ENCODE measurements around the gene HMGXB3. TPM values are rescaled to one million over a fixed set of nuclear protein-coding genes. Genes with fewer than 3 reads are reported as not detected.

The HMGXB3 gene
- total RNA-seq, 1 experiment from 2014 or later, result 38.0 TPM

DNA sequence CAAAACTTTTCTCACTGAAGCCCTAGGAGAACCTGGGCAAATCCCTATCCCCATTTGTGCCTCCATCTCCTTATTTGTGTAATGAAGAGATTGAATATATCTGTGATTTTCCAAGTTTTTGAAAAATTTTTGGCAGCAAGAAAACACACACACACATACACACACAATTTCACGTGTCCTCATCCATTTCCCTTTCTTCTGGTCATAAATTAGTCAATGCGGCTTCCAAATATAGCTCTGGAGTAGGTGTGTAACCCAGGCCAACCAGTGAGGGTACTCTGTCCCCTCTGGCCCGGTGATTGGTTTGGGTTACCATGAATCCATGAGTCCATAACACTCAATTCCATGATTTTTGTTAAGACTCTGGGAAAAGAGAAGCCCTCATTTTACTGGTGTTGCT lies 73.1 kb downstream of the HMGXB3 start:
- intact Hi-C loops (cut with micrococcal nuclease; ENCODE audit: unreplicated experiment), result no loop called here
- H3K36me3 ChIP-seq (ENCODE audit: low read depth), result no peaks in the 10 kb centered on the region
- H3K4me2 ChIP-seq, result no peak overlapping the region
- CTCF ChIA-PET, result interaction anchor here (0.6 kb wide), 1 partner anchor 48 kb away, joined by 3 read pairs; no protein-coding TSS in a partner anchor
- no peaks in the 10 kb centered on the region for H3K9me3 ChIP-seq (ENCODE audit: insufficient read depth, low read depth)
- H3K79me2 ChIP-seq (ENCODE audit: low read depth), result no peaks in the 10 kb centered on the region
- H3K4me1 ChIP-seq (replicated peaks; ENCODE audit: insufficient read depth), result no peaks in the 10 kb centered on the region
- H3K27me3 ChIP-seq (ENCODE audit: insufficient read depth, low read depth), result peaks cover 25% of the 10 kb centered on the region
- TF ChIP-seq EZH2 (IDR thresholded peaks at IDR 0.05; ENCODE audit: low read depth), result no peak
- TF ChIP-seq, protein P1, sequence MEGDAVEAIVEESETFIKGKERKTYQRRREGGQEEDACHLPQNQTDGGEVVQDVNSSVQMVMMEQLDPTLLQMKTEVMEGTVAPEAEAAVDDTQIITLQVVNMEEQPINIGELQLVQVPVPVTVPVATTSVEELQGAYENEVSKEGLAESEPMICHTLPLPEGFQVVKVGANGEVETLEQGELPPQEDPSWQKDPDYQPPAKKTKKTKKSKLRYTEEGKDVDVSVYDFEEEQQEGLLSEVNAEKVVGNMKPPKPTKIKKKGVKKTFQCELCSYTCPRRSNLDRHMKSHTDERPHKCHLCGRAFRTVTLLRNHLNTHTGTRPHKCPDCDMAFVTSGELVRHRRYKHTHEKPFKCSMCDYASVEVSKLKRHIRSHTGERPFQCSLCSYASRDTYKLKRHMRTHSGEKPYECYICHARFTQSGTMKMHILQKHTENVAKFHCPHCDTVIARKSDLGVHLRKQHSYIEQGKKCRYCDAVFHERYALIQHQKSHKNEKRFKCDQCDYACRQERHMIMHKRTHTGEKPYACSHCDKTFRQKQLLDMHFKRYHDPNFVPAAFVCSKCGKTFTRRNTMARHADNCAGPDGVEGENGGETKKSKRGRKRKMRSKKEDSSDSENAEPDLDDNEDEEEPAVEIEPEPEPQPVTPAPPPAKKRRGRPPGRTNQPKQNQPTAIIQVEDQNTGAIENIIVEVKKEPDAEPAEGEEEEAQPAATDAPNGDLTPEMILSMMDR (conservative IDR thresholded peaks at IDR 0.05), result no peak
- no peaks in the 10 kb centered on the region for H3F3A ChIP-seq (ENCODE audit: insufficient read depth, low read depth)
- no peak overlapping the region for H2AFZ ChIP-seq
- H4K20me1 ChIP-seq (ENCODE audit: insufficient read depth), result no peaks in the 10 kb centered on the region
- H3K4me3 ChIP-seq, result no peak overlapping the region
- H3K9me2 ChIP-seq (ENCODE audit: insufficient read depth), result no peaks in the 10 kb centered on the region
- no peak overlapping the region for H3K27ac ChIP-seq
- POLR2A ChIA-PET (ENCODE audit: unreplicated experiment), result no interaction called here
- DNase-seq, result no peak
- BruUV-seq (replicated peaks), result no TSS peak

DNA sequence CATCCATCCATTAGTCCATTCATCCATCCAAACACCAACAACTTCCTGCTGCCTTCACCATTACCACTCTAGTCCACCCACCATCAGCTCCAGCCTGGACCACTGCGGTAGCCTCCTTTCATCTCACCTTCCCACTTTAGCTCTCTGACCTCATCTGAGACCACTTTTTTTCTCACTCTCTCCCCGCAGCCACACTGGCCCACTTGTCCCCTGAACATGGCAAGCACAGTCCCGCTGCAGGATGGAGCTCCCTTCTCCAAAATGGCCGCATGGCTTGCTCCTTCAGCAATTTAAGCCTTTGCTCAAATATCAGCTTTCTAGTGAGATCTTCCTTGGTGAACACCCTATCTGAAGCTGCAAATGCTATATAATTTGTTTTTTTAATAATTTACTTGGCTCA lies 74.7 kb downstream of the HMGXB3 start:
- no peaks in the 10 kb centered on the region for H3K79me2 ChIP-seq (ENCODE audit: low read depth)
- H4K20me1 ChIP-seq (ENCODE audit: insufficient read depth), result no peaks in the 10 kb centered on the region
- H3K9me3 ChIP-seq (ENCODE audit: insufficient read depth, low read depth), result no peaks in the 10 kb centered on the region
- TF ChIP-seq, protein P1 (conservative IDR thresholded peaks at IDR 0.05), result no peak
- TF ChIP-seq EZH2 (IDR thresholded peaks at IDR 0.05; ENCODE audit: low read depth), result no peak
- H3K4me2 ChIP-seq, result no peak overlapping the region
- H3F3A ChIP-seq (ENCODE audit: insufficient read depth, low read depth), result no peaks in the 10 kb centered on the region
- H3K9me2 ChIP-seq (ENCODE audit: insufficient read depth), result no peaks in the 10 kb centered on the region
- H2AFZ ChIP-seq, result no peak overlapping the region
- ChIA-PET CTCF (no interaction called here), POLR2A (ENCODE audit: unreplicated experiment) (no interaction called here)
- intact Hi-C loops (cut with micrococcal nuclease; ENCODE audit: unreplicated experiment), result no loop called here
- no peak overlapping the region for H3K4me3 ChIP-seq
- DNase-seq, result no peak
- no peaks in the 10 kb centered on the region for H3K36me3 ChIP-seq (ENCODE audit: low read depth)
- H3K27me3 ChIP-seq (ENCODE audit: insufficient read depth, low read depth), result peaks cover 25% of the 10 kb centered on the region
- H3K27ac ChIP-seq, result no peak overlapping the region
- no peaks in the 10 kb centered on the region for H3K4me1 ChIP-seq (replicated peaks; ENCODE audit: insufficient read depth)
- no TSS peak for BruUV-seq (replicated peaks)

DNA sequence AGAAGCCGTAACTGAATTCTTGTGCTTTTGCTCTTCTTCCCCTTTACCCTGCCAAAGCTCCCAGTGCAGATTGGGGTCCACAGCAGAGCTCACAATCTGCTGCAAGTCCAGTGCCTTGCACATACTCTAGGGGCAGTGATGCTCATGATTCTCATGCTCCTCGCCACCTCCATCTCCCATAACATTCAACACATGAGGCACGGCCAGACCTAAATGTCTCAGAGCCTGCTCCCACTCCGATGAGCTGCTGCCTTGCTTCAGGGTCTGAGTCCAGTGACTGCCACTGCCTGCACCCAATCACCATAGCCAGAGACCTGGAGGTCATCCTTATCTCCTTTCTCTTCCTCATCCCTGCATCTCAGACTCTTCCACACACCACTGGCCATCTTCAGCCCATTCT lies 75.3 kb downstream of the HMGXB3 start:
- BruUV-seq (replicated peaks), result no TSS peak
- Histone ChIP-seq H3F3A (ENCODE audit: insufficient read depth, low read depth) (no peaks in the 10 kb centered on the region), H4K20me1 (ENCODE audit: insufficient read depth) (no peaks in the 10 kb centered on the region), H3K4me1 (replicated peaks; ENCODE audit: insufficient read depth) (no peaks in the 10 kb centered on the region), H3K4me2 (no peak overlapping the region), H3K79me2 (ENCODE audit: low read depth) (no peaks in the 10 kb centered on the region), H3K9me2 (ENCODE audit: insufficient read depth) (no peaks in the 10 kb centered on the region), H3K4me3 (no peak overlapping the region), H3K27me3 (ENCODE audit: insufficient read depth, low read depth) (peaks cover 27% of the 10 kb centered on the region), H3K27ac (no peak overlapping the region), H3K9me3 (ENCODE audit: insufficient read depth, low read depth) (no peaks in the 10 kb centered on the region), H2AFZ (no peak overlapping the region), H3K36me3 (ENCODE audit: low read depth) (no peaks in the 10 kb centered on the region)
- ChIA-PET CTCF (no interaction called here), POLR2A (ENCODE audit: unreplicated experiment) (no interaction called here)
- intact Hi-C loops (cut with micrococcal nuclease; ENCODE audit: unreplicated experiment), result no loop called here
- DNase-seq, result no peak
- no peak for TF ChIP-seq EZH2 (IDR thresholded peaks at IDR 0.05; ENCODE audit: low read depth)
- TF ChIP-seq, protein P1 (conservative IDR thresholded peaks at IDR 0.05), result no peak

Measured in PC-9 (cell line).